GM12878 (cell line): ENCODE measurements around the gene NUMA1.

Source experiments
- ASH2L ChIP-seq: fragments of 300-600, 200-600 bp; sonication (generic); IDR thresholded peaks from 2 replicates; pipeline ENCODE4 v1.6.1; 2017; ENCODE audit warnings: low read depth, mild to moderate bottlenecking, borderline replicate concordance
- CHD2 ChIP-seq: IDR thresholded peaks from 2 replicates; pipeline ENCODE4 v1.6.1; 2011; ENCODE audit warnings: low read depth, low read length, improper control_type of control experiment, borderline replicate concordance
- CTCF ChIP-seq, 3 experiments: IDR thresholded peaks in 2 of 3; conservative IDR thresholded peaks in 1 of 3; 2 replicates each; pipeline ENCODE4 v1.5.1; 2011; ENCODE audit warnings: low read depth in 3 of 3, low read length in 3 of 3, mild to moderate bottlenecking in 3 of 3, control low read depth in 2 of 3, moderate library complexity in 2 of 3, inconsistent platforms in 1 of 3, mixed read lengths in 1 of 3; ENCODE audit not compliant: control insufficient read depth in 2 of 3, insufficient read depth in 1 of 3; ENCODE audit errors: extremely low read depth in 1 of 3
- EP300 ChIP-seq, 2 experiments: fragments of 150-350 bp in 1 of 2; IDR thresholded peaks; 2 replicates each; pipeline ENCODE4 v1.6.1; 2011 to 2012; ENCODE audit warnings: low read depth in 2 of 2, low read length in 2 of 2, borderline replicate concordance in 1 of 2, improper control_type of control experiment in 1 of 2, inconsistent platforms in 1 of 2; ENCODE audit not compliant: control insufficient read depth in 1 of 2
- JUND ChIP-seq: IDR thresholded peaks from 2 replicates; pipeline ENCODE4 v1.6.1; 2012; ENCODE audit warnings: low read depth, mild to moderate bottlenecking, low read length, improper control_type of control experiment, moderate library complexity
- KAT2A ChIP-seq: conservative IDR thresholded peaks from 2 replicates; pipeline ENCODE4 v1.6.1; 2011; ENCODE audit warnings: low read depth, low read length; ENCODE audit not compliant: control insufficient read depth
- MXI1 ChIP-seq: fragments of 150-350 bp; IDR thresholded peaks from 2 replicates; pipeline ENCODE4 v1.6.1; 2011; ENCODE audit warnings: low read depth, mild to moderate bottlenecking, inconsistent platforms, low read length, improper control_type of control experiment
- MYC ChIP-seq: IDR thresholded peaks from 2 replicates; pipeline ENCODE4 v1.6.1; 2011; ENCODE audit warnings: mild to moderate bottlenecking, low read length, moderate library complexity, inconsistent platforms; ENCODE audit not compliant: insufficient read depth, insufficient replicate concordance, insufficient read length, severe bottlenecking
- NRF1 ChIP-seq: conservative IDR thresholded peaks from 2 replicates; pipeline ENCODE4 v1.6.1; 2011; ENCODE audit warnings: mild to moderate bottlenecking, low read depth, low read length, improper control_type of control experiment
- POLR2A ChIP-seq: IDR thresholded peaks from 2 replicates; pipeline ENCODE4 v1.6.1; 2011; ENCODE audit warnings: low read depth, mild to moderate bottlenecking, low read length
- RFX5 ChIP-seq: IDR thresholded peaks from 2 replicates; pipeline ENCODE4 v1.6.1; 2011; ENCODE audit warnings: low read depth, low read length, improper control_type of control experiment
- TARDBP ChIP-seq: IDR thresholded peaks from 2 replicates; pipeline ENCODE4 v1.6.1; 2016; ENCODE audit warnings: borderline replicate concordance
- TF ChIP-seq, protein P1 (sequence below): IDR thresholded peaks from 2 replicates; pipeline ENCODE4 v1.6.1; 2012; ENCODE audit warnings: mild to moderate bottlenecking, low read depth, low read length

DNA sequence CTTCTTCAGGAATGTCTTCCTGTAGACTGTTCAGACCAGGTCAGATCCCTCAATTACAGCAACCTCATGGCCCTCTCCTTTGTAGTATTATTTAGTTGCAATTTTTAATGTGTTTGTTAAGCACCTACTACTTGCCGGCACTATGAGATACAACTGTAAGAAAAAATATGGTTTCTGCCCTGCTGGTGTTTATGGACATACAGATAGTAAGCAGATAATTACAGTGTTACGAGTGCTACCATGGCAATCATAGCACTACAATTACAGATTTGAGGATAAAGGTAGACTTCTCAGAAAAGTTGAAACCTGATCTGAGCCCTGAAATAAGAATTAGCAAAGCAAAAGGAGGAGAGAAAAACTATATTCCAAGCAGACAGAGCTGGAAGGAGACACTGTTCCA lies 3.1 kb upstream of the NUMA1 start:
- TF ChIP-seq MXI1 (no peak), JUND (no peak), MYC (no peak), CTCF (IDR thresholded peaks at IDR 0.05 in 2 of 3, conservative IDR thresholded peaks at IDR 0.05 in 1 of 3; ENCODE audit: control insufficient read depth in 2 of 3, extremely low read depth in 1 of 3, insufficient read depth in 1 of 3, low read depth in 3 of 3, low read length in 3 of 3) (no peak), TARDBP (no peak), ASH2L (no peak), POLR2A (no peak), EP300 (IDR thresholded peaks at IDR 0.05; ENCODE audit: borderline replicate concordance in 1 of 2, control insufficient read depth in 1 of 2, low read depth in 2 of 2, low read length in 2 of 2) (no peak), CHD2 (no peak), KAT2A (no peak), NRF1 (no peak), RFX5 (no peak)
- TF ChIP-seq, protein P1, sequence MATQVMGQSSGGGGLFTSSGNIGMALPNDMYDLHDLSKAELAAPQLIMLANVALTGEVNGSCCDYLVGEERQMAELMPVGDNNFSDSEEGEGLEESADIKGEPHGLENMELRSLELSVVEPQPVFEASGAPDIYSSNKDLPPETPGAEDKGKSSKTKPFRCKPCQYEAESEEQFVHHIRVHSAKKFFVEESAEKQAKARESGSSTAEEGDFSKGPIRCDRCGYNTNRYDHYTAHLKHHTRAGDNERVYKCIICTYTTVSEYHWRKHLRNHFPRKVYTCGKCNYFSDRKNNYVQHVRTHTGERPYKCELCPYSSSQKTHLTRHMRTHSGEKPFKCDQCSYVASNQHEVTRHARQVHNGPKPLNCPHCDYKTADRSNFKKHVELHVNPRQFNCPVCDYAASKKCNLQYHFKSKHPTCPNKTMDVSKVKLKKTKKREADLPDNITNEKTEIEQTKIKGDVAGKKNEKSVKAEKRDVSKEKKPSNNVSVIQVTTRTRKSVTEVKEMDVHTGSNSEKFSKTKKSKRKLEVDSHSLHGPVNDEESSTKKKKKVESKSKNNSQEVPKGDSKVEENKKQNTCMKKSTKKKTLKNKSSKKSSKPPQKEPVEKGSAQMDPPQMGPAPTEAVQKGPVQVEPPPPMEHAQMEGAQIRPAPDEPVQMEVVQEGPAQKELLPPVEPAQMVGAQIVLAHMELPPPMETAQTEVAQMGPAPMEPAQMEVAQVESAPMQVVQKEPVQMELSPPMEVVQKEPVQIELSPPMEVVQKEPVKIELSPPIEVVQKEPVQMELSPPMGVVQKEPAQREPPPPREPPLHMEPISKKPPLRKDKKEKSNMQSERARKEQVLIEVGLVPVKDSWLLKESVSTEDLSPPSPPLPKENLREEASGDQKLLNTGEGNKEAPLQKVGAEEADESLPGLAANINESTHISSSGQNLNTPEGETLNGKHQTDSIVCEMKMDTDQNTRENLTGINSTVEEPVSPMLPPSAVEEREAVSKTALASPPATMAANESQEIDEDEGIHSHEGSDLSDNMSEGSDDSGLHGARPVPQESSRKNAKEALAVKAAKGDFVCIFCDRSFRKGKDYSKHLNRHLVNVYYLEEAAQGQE = no peak
